ENCODE data around the gene LPP. TPM values are rescaled to one million over a fixed set of nuclear protein-coding genes. Genes with fewer than 3 reads are reported as not detected.

LPP gene
- total RNA-seq, 1 experiment from 2014 or later, result 264 TPM

GRCh38 chr3:188135271-188135670, 18.7 kb upstream of the LPP start:
- TF ChIP-seq, protein P1, sequence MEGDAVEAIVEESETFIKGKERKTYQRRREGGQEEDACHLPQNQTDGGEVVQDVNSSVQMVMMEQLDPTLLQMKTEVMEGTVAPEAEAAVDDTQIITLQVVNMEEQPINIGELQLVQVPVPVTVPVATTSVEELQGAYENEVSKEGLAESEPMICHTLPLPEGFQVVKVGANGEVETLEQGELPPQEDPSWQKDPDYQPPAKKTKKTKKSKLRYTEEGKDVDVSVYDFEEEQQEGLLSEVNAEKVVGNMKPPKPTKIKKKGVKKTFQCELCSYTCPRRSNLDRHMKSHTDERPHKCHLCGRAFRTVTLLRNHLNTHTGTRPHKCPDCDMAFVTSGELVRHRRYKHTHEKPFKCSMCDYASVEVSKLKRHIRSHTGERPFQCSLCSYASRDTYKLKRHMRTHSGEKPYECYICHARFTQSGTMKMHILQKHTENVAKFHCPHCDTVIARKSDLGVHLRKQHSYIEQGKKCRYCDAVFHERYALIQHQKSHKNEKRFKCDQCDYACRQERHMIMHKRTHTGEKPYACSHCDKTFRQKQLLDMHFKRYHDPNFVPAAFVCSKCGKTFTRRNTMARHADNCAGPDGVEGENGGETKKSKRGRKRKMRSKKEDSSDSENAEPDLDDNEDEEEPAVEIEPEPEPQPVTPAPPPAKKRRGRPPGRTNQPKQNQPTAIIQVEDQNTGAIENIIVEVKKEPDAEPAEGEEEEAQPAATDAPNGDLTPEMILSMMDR (IDR thresholded peaks at IDR 0.05; ENCODE audit: unreplicated experiment), result no peak
- CTCF ChIA-PET, result interaction anchor here (1.0 to 1.1 kb wide), 2 partner anchors 18 to 39 kb away, joined by 3 read pairs; partner anchors contain the start of gene LPP
- Mint-ChIP-seq H3K27me3 (ENCODE audit: unreplicated experiment) (no peaks in the 10 kb centered on the region), H3K4me3 (ENCODE audit: low read depth, unreplicated experiment) (no peak overlapping the region), H3K4me1 (ENCODE audit: low read depth, unreplicated experiment) (peaks cover 6% of the 10 kb centered on the region), H3K27ac (ENCODE audit: unreplicated experiment) (no peak overlapping the region), H3K9me3 (ENCODE audit: low read depth, unreplicated experiment) (no peaks in the 10 kb centered on the region), H3K36me3 (ENCODE audit: insufficient read depth, unreplicated experiment) (no peaks in the 10 kb centered on the region)
- intact Hi-C loops (cut with micrococcal nuclease; ENCODE audit: unreplicated experiment), result no loop called here
- DNase-seq, result no peak
- no TSS peak for BruUV-seq (replicated peaks)

- intact Hi-C loops (cut with micrococcal nuclease; ENCODE audit: unreplicated experiment), result no loop called here
- Mint-ChIP-seq H3K4me3 (ENCODE audit: low read depth, unreplicated experiment) (no peak overlapping the region), H3K4me1 (ENCODE audit: low read depth, unreplicated experiment) (no peaks in the 10 kb centered on the region), H3K36me3 (ENCODE audit: insufficient read depth, unreplicated experiment) (no peaks in the 10 kb centered on the region), H3K27me3 (ENCODE audit: unreplicated experiment) (no peaks in the 10 kb centered on the region), H3K27ac (ENCODE audit: unreplicated experiment) (no peak overlapping the region), H3K9me3 (ENCODE audit: low read depth, unreplicated experiment) (no peaks in the 10 kb centered on the region)
- no TSS peak for BruUV-seq (replicated peaks)
- CTCF ChIA-PET, result interaction anchor here (0.6 to 1.1 kb wide), 3 partner anchors 16 to 800 kb away, joined by 3 to 4 read pairs (median 3); partner anchors contain the start of gene LPP
- DNase-seq, result no peak
- TF ChIP-seq, protein P1 (IDR thresholded peaks at IDR 0.05; ENCODE audit: unreplicated experiment), result no peak
These were observed 16.9 kb upstream of the LPP start for GRCh38 chr3:188137051-188137450.

DNA sequence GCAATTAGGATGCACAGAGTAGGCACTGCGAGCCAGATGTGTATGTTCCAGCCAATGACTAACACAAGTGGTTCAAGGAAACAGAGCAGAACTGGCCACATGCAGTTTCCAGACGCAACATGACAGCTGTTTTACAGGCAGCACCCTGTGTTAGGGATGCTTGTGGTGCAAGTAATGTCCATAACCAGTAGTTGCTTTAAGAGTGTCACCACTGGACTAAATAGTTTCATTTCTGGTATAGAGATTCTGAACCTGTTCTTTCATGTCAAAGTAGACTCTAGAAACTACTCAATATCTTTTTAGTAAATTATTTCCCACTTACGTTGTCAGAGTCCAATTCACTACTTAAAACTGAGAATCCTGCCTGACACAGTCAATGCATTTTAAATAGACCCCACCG, 14.5 kb upstream of the LPP start:
- H3K27me3 Mint-ChIP-seq (ENCODE audit: unreplicated experiment), result no peaks in the 10 kb centered on the region
- H3K9me3 Mint-ChIP-seq (ENCODE audit: low read depth, unreplicated experiment), result no peaks in the 10 kb centered on the region
- TF ChIP-seq, protein P1 (IDR thresholded peaks at IDR 0.05; ENCODE audit: unreplicated experiment), result no peak
- no TSS peak for BruUV-seq (replicated peaks)
- intact Hi-C loops (cut with micrococcal nuclease; ENCODE audit: unreplicated experiment), result no loop called here
- H3K4me1 Mint-ChIP-seq (ENCODE audit: low read depth, unreplicated experiment), result no peaks in the 10 kb centered on the region
- no peak overlapping the region for H3K4me3 Mint-ChIP-seq (ENCODE audit: low read depth, unreplicated experiment)
- CTCF ChIA-PET, result interaction anchor here (1.1 kb wide), 1 partner anchor 13 kb away, joined by 4 read pairs; no protein-coding TSS in a partner anchor
- DNase-seq, result no peak
- H3K27ac Mint-ChIP-seq (ENCODE audit: unreplicated experiment), result no peak overlapping the region
- no peaks in the 10 kb centered on the region for H3K36me3 Mint-ChIP-seq (ENCODE audit: insufficient read depth, unreplicated experiment)

GRCh38 chr3:188146219-188146618, 7.7 kb upstream of the LPP start:
- TF ChIP-seq, protein P1 (IDR thresholded peaks at IDR 0.05; ENCODE audit: unreplicated experiment), result no peak
- no peaks in the 10 kb centered on the region for H3K27me3 Mint-ChIP-seq (ENCODE audit: unreplicated experiment)
- peaks cover 4% of the 10 kb centered on the region for H3K9me3 Mint-ChIP-seq (ENCODE audit: low read depth, unreplicated experiment)
- intact Hi-C loops (cut with micrococcal nuclease; ENCODE audit: unreplicated experiment), result no loop called here
- H3K4me1 Mint-ChIP-seq (ENCODE audit: low read depth, unreplicated experiment), result no peaks in the 10 kb centered on the region
- no peaks in the 10 kb centered on the region for H3K36me3 Mint-ChIP-seq (ENCODE audit: insufficient read depth, unreplicated experiment)
- no peak overlapping the region for H3K27ac Mint-ChIP-seq (ENCODE audit: unreplicated experiment)
- DNase-seq, result no peak
- no TSS peak for BruUV-seq (replicated peaks)
- no peak overlapping the region for H3K4me3 Mint-ChIP-seq (ENCODE audit: low read depth, unreplicated experiment)
- CTCF ChIA-PET, result interaction anchor here (0.6 kb wide), 1 partner anchor 72 kb away, joined by 6 read pairs; no protein-coding TSS in a partner anchor
